ENCODE measurements around the gene FSTL3.

Gene FSTL3

GRCh38 chr19:648904-649801 lies 27.0 kb upstream of the FSTL3 start:
- TF ChIP-seq CTCF (IDR thresholded peaks at IDR 0.05; ENCODE audit: poor library complexity, severe bottlenecking), result no peak
- Histone ChIP-seq H3K4me3 (ENCODE audit: severe bottlenecking) (no peak overlapping the region), H3K27me3 (ENCODE audit: insufficient read depth, poor library complexity, severe bottlenecking) (no peaks in the 10 kb centered on the region), H3K36me3 (ENCODE audit: low read depth) (peaks cover 35% of the 10 kb centered on the region), H3K4me1 (ENCODE audit: insufficient read depth, poor library complexity, severe bottlenecking) (no peaks in the 10 kb centered on the region), H3K27ac (ENCODE audit: poor library complexity, severe bottlenecking) (no peak overlapping the region), H3K9me3 (ENCODE audit: severe bottlenecking) (no peaks in the 10 kb centered on the region)
- no peak for ATAC-seq (ENCODE audit: low read depth)
- DNase-seq (ENCODE audit: low spot score), result no peak

- H3K36me3 ChIP-seq (ENCODE audit: low read depth), result peaks cover 42% of the 10 kb centered on the region
- H3K27ac ChIP-seq (ENCODE audit: poor library complexity, severe bottlenecking), result no peak overlapping the region
- H3K9me3 ChIP-seq (ENCODE audit: severe bottlenecking), result no peaks in the 10 kb centered on the region
- no peak overlapping the region for H3K4me3 ChIP-seq (ENCODE audit: severe bottlenecking)
- no peaks in the 10 kb centered on the region for H3K27me3 ChIP-seq (ENCODE audit: insufficient read depth, poor library complexity, severe bottlenecking)
- no peak for ATAC-seq (ENCODE audit: low read depth)
- DNase-seq (ENCODE audit: low spot score), result no peak
- TF ChIP-seq CTCF (IDR thresholded peaks at IDR 0.05; ENCODE audit: poor library complexity, severe bottlenecking), result no peak
- H3K4me1 ChIP-seq (ENCODE audit: insufficient read depth, poor library complexity, severe bottlenecking), result no peaks in the 10 kb centered on the region
These were observed 26.1 kb upstream of the FSTL3 start for GRCh38 chr19:650121-650520.

GRCh38 chr19:651114-651818 lies 24.9 kb upstream of the FSTL3 start:
- Histone ChIP-seq H3K27ac (ENCODE audit: poor library complexity, severe bottlenecking) (no peak overlapping the region), H3K36me3 (ENCODE audit: low read depth) (peaks cover 47% of the 10 kb centered on the region), H3K4me1 (ENCODE audit: insufficient read depth, poor library complexity, severe bottlenecking) (no peaks in the 10 kb centered on the region), H3K27me3 (ENCODE audit: insufficient read depth, poor library complexity, severe bottlenecking) (no peaks in the 10 kb centered on the region), H3K4me3 (ENCODE audit: severe bottlenecking) (no peak overlapping the region), H3K9me3 (ENCODE audit: severe bottlenecking) (no peaks in the 10 kb centered on the region)
- no peak for TF ChIP-seq CTCF (IDR thresholded peaks at IDR 0.05; ENCODE audit: poor library complexity, severe bottlenecking)
- ATAC-seq (ENCODE audit: low read depth) (no peak), DNase-seq (ENCODE audit: low spot score) (no peak)

- TF ChIP-seq CTCF (IDR thresholded peaks at IDR 0.05; ENCODE audit: poor library complexity, severe bottlenecking), result no peak
- DNase-seq (ENCODE audit: low spot score), result no peak
- ATAC-seq (ENCODE audit: low read depth), result no peak
- H3K9me3 ChIP-seq (ENCODE audit: severe bottlenecking), result no peaks in the 10 kb centered on the region
- no peak overlapping the region for H3K4me3 ChIP-seq (ENCODE audit: severe bottlenecking)
- no peaks in the 10 kb centered on the region for H3K4me1 ChIP-seq (ENCODE audit: insufficient read depth, poor library complexity, severe bottlenecking)
- H3K36me3 ChIP-seq (ENCODE audit: low read depth), result peaks cover 52% of the 10 kb centered on the region
- H3K27ac ChIP-seq (ENCODE audit: poor library complexity, severe bottlenecking), result no peak overlapping the region
- H3K27me3 ChIP-seq (ENCODE audit: insufficient read depth, poor library complexity, severe bottlenecking), result no peaks in the 10 kb centered on the region
These were observed 24.2 kb upstream of the FSTL3 start for GRCh38 chr19:651991-652390.
